SK-N-SH treated with all-trans-retinoic acid at 6 μM for 48 hours (cell line): ENCODE results near the gene NCAPG2.

Experiments used
- CREB5 ChIP-seq: fragments of 250-450 bp; sonication (Bioruptor Pico); IDR thresholded peaks from 2 replicates; pipeline ENCODE4 v1.5.1; 2020; ENCODE audit warnings: low read depth, mild to moderate bottlenecking, moderate library complexity
- TSHZ2 ChIP-seq: fragments of 250-450 bp; sonication (Bioruptor Pico); IDR thresholded peaks from 2 replicates; pipeline ENCODE4 v1.5.0; 2020; ENCODE audit warnings: mild to moderate bottlenecking, moderate library complexity
- ZNF565 ChIP-seq: fragments of 450-650 bp; formaldehyde crosslinking; conservative IDR thresholded peaks from 2 replicates; pipeline ENCODE4 v1.5.0; 2020; ENCODE audit warnings: low read depth, mild to moderate bottlenecking, moderate library complexity

DNA sequence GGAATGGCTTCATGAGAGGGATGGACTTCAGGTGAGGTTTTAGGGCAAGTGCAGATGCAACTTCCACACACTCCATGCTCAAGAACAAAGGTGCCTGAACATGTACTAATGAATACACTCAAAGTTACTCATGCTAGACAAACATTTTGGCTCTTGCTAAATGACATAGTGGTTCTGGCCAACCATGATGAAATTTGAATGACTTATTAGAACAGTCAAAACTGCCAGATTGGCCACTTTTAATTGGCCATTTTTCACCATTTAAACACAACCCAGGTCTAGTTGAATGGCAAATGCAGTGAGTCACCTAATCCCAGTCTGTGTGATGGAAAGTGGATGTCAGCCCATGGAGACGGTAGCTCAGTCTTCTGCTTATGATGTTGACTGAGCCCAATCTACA is 112.1 kb downstream of the NCAPG2 start:
- TF ChIP-seq TSHZ2 (CRISPR knock-in tag) (no peak), ZNF565 (CRISPR knock-in tag) (no peak), CREB5 (CRISPR knock-in tag) (no peak)
